Measurements from ENCODE around the gene MTUS2. TPM values are rescaled to one million over a fixed set of nuclear protein-coding genes. Genes with fewer than 3 reads are reported as not detected.

Gene MTUS2
- total RNA-seq, 1 donor from 2014 or later: not detected

DNA sequence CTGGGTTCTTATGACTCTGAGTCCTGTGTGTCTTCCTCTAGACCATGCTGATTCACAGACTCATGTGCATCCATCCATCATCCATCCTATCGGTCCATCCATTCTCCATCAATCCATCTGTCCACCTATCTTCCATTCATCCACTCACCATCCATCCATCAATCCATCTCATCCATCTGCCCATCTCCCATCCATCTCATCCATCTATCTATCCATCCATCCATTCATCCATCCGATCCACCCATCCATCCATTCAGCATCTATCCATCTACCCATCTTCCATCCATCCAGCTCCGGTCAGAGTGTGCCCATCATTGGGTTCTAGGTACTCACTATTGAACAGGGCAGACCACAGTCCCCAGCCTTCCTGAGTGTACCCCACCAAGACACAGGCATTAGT lies 699.8 kb downstream of the MTUS2 start:
- Histone ChIP-seq H3K36me3 (ENCODE audit: control insufficient read depth, insufficient read depth, low read length) (peaks cover 60% of the 10 kb centered on the region), H3K4me3 (ENCODE audit: low read depth, low read length) (no peak overlapping the region), H3K27me3 (ENCODE audit: control insufficient read depth, insufficient read depth, low read length) (no peaks in the 10 kb centered on the region)
- FAIRE-seq (peak; percentile 75), DNase-seq (ENCODE audit: low read depth) (no peak)
- TF ChIP-seq, protein P1, sequence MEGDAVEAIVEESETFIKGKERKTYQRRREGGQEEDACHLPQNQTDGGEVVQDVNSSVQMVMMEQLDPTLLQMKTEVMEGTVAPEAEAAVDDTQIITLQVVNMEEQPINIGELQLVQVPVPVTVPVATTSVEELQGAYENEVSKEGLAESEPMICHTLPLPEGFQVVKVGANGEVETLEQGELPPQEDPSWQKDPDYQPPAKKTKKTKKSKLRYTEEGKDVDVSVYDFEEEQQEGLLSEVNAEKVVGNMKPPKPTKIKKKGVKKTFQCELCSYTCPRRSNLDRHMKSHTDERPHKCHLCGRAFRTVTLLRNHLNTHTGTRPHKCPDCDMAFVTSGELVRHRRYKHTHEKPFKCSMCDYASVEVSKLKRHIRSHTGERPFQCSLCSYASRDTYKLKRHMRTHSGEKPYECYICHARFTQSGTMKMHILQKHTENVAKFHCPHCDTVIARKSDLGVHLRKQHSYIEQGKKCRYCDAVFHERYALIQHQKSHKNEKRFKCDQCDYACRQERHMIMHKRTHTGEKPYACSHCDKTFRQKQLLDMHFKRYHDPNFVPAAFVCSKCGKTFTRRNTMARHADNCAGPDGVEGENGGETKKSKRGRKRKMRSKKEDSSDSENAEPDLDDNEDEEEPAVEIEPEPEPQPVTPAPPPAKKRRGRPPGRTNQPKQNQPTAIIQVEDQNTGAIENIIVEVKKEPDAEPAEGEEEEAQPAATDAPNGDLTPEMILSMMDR (IDR thresholded peaks at IDR 0.05; ENCODE audit: insufficient read depth, low read length, severe bottlenecking): no peak

DNA sequence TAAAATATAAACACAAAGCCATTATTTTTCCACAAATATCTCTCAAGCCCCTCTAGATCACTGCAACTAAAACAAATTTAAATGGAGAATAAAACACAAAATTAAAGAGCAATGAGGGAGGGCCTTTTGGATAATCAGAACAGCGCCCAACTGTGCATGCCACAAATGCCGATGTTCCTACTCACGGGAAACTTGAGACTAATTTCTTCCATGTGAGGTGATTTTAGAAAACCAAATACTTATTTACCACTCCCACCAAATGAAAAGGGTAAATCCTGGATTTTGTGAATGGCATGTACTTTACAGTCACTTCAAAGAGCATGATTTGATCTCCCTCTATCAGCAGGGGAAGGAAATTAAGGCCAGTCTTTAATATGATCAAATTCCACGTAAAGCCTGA lies 700.5 kb downstream of the MTUS2 start:
- Histone ChIP-seq H3K4me3 (ENCODE audit: low read depth, low read length) (no peak overlapping the region), H3K27me3 (ENCODE audit: control insufficient read depth, insufficient read depth, low read length) (no peaks in the 10 kb centered on the region), H3K36me3 (ENCODE audit: control insufficient read depth, insufficient read depth, low read length) (peaks cover 56% of the 10 kb centered on the region)
- no peak for FAIRE-seq
- TF ChIP-seq, protein P1 (IDR thresholded peaks at IDR 0.05; ENCODE audit: insufficient read depth, low read length, severe bottlenecking): no peak
- DNase-seq (ENCODE audit: low read depth): peak; percentile 52

DNA sequence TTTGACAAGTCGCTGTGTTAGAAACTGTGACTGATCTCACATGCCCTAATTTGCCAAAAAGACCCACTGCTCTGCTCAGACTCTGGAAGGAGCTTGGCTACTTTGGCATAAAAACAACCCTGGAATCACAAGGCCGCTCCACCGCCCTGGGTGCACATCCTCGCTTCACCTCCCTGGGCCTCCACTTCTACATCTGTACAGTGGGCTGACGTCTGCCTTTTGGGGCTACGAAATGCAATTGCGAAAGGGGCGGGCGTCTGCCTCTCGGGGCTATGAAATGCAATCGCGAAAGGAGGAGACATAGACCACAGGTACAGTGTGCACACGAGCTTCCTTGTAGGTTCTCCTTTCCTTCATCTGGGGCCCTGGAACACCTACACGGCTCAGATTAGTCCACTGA lies 701.2 kb downstream of the MTUS2 start:
- H3K4me3 ChIP-seq (ENCODE audit: low read depth, low read length): no peak overlapping the region
- no peaks in the 10 kb centered on the region for H3K27me3 ChIP-seq (ENCODE audit: control insufficient read depth, insufficient read depth, low read length)
- H3K36me3 ChIP-seq (ENCODE audit: control insufficient read depth, insufficient read depth, low read length): peaks cover 50% of the 10 kb centered on the region
- FAIRE-seq: no peak
- no peak for DNase-seq (ENCODE audit: low read depth)
- TF ChIP-seq, protein P1 (IDR thresholded peaks at IDR 0.05; ENCODE audit: insufficient read depth, low read length, severe bottlenecking): no peak

DNA sequence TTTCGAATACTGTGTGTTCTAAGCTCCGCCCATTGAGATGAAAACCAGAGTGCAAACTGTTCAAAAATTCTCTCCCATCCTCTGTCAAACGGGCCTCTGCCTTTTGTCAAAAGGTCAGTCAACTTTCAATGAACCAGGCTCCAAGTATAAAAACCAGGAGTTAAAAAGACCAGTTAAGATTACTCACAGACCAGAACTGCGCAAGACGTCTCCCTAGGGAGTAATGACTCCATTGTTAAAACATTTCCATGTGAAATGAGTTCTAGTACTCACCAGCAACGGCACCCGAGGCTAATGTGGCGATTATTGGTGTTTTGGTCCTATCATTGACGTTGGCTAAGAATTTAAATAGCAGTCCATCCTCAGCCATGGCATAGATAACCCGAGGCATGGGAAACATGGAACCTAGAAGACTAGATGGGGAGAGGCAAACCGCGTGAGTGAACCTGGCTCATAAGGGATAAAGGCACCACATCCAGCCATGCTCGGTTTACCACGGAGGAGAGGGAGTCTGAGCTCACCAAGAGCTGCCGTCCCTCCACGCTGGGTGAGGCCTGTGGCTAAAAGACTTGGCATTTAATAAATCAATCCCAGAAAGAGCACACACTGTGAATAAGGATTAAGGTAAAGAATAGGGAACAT lies 702.0 kb downstream of the MTUS2 start:
- no peaks in the 10 kb centered on the region for H3K27me3 ChIP-seq (ENCODE audit: control insufficient read depth, insufficient read depth, low read length)
- no peak overlapping the region for H3K4me3 ChIP-seq (ENCODE audit: low read depth, low read length)
- peaks cover 48% of the 10 kb centered on the region for H3K36me3 ChIP-seq (ENCODE audit: control insufficient read depth, insufficient read depth, low read length)
- FAIRE-seq: no peak
- DNase-seq (ENCODE audit: low read depth): no peak
- TF ChIP-seq, protein P1 (IDR thresholded peaks at IDR 0.05; ENCODE audit: insufficient read depth, low read length, severe bottlenecking): no peak

DNA sequence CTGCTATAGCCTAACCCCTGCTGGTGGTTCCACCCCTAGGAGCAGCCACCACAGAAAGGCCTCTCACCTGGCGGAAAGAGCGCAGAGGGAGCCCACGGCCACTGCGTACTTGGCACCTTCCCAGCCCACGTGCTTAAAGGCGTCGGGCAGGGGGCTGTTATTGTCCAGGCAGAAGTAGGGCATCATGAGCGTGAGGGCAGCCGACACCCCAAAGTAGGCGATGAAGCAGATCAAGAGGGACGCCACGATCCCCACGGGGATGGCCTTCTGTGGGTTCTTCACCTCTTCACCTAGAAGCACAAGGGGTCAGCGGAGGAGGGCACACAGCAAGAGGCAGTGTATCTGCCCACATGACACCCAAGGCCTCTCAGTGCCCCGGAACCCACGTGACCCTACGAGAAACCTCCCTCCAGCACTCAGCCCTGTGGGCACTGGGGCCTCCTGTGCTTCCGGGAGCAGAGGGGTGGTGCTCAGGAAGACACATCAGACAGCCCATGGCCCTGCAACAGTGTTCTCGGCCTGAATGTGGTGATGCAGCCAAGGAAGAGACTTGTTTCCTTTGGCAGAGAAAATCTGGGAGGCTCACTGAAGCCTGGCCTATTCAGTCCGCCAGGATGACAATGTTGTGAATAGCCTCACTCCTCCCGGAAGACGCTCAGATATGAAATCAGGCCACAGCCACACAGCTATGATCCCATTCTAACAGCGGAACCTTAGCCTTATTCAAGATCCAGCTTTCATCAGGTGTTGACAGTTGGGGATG lies 703.2 kb downstream of the MTUS2 start:
- Histone ChIP-seq H3K36me3 (ENCODE audit: control insufficient read depth, insufficient read depth, low read length) (peaks cover 46% of the 10 kb centered on the region), H3K4me3 (ENCODE audit: low read depth, low read length) (no peak overlapping the region), H3K27me3 (ENCODE audit: control insufficient read depth, insufficient read depth, low read length) (no peaks in the 10 kb centered on the region)
- peak; percentile 62 for FAIRE-seq
- DNase-seq (ENCODE audit: low read depth): no peak
- TF ChIP-seq, protein P1 (IDR thresholded peaks at IDR 0.05; ENCODE audit: insufficient read depth, low read length, severe bottlenecking): no peak

All from bronchial epithelial cell (primary cell).